Measurements from ENCODE around the gene TP63.

The TP63 gene

DNA sequence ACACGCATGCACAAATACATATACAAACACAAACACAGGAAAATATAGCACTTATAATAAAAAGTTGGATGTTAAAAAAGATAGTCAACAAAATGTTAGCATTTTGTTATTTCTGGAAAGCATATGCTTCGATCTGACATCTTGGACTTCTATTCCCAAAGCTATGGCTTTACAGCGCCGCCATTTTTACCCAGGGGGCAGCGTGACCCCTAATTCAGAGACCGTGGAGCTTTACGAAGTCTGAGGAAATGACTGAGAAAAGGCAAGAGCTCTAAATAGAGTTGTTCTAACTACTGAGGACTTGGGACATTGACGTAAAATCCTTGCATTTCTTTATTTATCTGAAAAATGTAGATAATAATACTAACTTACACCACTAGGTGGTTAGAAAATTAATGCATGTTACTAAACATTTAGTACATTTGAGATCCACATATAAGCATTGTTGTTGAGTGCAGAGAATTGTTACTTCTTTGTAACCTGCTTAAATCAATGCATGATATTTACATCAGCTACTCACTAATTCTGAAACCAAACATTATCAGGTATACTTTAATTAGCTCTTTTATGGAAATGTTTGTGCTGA, 155.4 kb downstream of the TP63 start:
- no peak for DNase-seq

DNA sequence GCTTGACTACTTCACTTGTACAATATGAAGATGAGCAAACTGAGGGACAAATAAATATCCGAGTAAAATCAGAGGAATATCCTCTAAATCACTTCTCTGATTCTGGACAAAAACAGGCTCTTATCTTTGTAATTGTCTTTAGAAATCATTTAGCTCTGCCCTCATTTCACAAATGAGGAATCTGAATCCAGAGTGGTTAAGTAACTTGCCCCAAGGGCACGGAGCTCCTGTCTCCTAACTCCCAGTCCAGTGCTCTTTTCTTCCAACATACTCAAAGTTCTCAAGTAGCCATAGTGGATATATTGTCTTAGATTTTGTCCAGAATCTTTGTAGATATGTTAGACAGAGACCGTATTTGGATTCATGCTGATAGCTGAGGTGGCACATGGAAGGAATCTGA, 156.0 kb downstream of the TP63 start:
- DNase-seq = no peak

DNA sequence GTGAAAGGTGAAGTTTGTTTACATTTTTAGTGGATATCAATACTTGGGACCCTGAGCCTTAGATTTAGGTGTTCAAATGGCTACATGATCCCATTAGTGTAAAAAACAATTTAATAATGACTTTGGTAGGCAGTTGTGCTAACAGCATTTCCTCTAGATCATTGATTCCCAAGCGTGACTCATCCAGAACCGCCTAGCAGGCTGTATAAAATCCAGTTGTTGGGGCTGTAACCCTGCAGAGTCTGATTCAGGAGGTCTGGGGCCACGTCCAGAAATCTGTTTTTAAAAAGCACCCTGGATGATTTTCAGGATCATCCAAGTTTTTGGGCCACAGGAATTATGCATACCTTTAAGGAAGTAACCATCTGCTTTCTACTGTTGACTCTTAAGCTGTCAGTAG, 156.4 kb downstream of the TP63 start:
- DNase-seq = no peak

DNA sequence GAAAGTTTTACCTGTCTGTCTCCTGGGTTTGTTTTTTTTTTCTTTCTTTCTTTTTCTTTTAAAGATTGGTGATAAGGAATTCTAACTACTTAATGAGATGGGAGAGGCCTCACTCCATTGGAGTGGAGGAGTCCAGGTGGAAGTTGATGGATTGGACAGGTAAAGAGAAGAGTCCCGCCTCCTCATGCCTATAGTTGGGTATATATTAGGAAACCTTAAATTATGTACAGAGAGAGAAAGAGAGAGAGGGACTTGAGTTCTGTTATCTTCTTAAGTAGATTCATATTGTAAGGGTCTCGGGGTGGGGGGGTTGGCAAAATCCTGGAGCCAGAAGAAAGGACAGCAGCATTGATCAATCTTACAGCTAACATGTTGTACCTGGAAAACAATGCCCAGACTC, 158.2 kb downstream of the TP63 start:
- no peak for DNase-seq

DNA sequence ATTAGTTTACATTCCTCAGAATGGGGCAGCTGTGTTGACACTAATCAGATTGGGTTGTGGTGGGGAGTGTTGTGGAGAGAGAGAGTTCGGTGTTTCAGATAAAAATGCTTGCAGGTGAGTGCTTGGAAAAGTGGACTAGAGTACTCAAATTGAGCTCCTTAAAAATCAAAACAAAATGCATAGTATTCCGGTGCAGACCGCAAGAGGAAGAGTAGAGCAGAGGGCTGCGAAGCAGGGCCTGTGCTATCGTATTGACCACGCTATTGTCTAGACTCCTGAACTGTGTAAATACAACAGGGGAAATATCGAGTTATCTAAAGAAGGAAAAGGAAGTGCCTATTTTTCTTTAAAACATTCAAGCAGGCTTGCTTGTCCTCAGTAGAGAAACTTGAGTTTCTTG, 159.5 kb downstream of the TP63 start:
- no peak for DNase-seq

DNA sequence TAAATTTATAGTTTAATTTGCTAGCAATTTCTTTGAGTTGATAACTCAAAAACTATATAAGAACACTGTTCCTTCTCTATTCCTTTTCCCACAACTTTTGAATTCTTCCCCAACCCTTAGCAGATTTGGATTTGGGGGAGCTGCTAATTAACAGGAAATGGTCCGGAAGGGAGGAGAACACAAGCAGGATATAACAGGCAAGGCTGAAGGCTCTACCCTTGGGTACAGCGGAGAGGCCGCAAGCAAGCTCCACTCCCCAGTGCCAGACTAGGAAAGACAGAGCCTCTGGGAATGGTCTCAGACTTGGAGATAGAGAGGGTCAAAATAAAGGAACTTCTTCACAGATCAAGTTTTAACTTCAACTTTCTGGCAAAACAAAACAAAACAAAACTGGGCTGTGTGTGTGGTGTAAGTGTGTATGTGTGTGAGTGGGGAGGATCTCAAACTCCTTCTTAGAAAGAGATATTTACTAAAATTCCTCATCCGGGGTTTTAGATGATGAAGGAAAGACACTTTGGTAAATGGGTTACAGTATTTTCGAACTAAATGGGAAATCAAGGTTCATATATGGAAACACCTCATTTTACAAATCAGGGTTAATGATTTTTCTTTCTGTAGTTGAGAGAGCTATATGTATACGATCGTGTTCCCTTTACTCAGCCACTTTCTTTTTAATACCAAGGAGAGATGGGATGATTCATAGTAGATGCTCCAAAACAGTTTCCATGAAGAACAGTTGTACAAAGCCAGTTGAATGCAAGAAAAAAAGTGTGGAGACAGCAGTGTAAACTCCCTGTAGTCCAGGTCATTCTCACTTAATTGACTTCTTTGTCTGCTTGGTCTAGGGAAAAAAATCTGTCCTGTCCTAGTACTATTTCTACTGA, 161.1 kb downstream of the TP63 start:
- no peak for DNase-seq

DNA sequence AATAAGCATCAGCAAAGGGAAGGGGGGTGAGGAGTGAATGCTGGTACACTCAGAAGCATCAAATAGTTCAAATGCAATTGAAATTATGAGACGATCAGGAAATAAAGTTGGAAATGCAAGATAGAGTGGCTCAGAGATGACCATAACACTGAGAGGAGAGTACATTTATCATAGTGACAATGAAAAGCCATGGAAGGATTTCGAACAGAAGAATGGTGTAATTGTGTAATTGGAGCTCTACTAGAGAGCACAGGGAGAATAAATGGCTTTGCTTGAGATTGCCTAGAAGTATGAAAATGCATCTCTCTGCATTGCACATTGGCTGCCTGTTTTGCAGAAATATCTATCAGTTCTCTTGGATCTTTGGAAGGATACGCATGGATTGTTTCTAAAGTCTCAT, 163.3 kb downstream of the TP63 start:
- DNase-seq = no peak

DNA sequence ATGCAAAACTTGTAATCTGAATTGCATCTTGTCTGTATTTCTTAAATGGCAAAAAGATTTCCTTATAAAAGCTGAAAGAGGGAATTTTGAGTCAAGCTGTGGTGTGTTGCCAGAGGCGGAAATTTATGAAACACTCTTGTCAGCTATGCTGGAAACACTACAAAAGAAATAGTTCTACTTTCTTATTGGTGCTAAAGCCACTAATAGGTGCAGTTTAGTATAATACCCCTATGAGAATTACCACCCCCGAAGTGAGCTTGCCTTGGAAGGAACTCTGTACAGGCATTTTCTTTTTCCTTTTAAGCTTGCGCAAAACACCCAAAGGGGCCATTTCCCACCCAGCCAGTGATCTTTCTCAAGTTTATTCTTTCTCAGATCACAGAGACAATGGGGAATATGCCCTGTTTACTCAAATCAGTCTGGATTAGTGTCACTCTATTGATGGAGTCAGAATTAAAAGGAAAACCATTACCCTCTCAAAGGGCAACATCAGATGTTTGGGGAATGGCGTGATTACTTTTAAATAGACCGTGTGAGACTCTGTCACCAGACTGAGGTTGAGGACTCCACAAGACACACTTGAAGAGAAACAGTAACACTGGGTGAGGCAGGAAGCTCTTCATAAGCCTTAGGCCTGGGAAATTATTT, 166.0 kb downstream of the TP63 start:
- DNase-seq = no peak

DNA sequence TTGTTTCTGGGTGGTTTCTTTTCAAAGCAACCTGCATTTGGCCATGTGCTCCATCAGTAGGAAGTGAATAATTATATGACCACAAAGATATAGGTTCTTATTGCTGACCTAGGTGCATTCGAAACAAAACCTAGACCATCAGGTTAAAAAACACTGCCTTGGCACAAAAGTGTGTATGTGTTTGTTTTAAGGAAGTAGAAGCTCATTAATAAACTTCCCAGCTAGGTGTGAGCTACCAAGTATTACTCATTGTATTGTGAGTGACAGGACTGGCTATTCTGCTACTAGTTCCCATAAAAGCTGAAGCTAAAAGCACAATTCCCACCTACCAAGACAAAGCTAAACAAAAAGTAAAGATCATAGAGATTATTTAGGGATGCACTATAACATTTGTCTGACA, 168.2 kb downstream of the TP63 start:
- no peak for DNase-seq

DNA sequence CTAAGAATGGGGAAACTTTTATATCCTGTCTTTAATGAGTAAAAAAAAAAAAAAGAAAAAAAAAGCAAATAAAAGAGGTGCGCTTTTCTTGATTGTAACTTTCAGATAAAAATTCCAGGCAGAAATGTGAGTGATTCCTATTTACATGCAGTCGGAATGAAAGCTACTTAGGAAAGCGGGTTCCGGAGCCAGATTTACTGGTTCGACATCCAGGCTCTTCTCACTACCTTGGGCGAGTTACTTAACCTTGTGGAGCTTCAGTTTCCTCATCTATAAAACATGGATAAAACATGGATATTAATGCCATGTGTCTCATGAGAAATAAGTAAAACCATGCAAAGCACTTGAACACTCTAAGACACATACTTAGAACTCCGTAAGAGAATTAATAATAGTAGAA, 169.2 kb downstream of the TP63 start:
- DNase-seq = no peak

DNA sequence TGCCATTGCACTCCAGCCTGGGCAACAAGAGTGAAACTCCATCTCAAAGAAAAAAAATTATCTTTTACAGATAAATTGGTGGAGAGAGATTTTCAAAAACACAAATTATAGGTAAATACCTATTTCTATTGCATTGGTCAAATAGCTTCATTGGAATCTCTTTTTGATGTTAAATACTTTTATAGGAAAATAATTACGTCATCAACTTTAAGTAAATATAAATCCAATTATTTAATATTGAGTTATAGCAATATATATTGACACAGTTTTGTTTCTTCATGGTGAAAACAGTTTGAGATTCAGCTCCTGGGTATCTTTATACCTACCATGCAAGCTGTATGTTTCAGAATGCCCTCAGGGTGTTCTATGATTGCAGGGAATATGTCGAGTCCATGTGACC, 172.1 kb downstream of the TP63 start:
- DNase-seq = no peak

DNA sequence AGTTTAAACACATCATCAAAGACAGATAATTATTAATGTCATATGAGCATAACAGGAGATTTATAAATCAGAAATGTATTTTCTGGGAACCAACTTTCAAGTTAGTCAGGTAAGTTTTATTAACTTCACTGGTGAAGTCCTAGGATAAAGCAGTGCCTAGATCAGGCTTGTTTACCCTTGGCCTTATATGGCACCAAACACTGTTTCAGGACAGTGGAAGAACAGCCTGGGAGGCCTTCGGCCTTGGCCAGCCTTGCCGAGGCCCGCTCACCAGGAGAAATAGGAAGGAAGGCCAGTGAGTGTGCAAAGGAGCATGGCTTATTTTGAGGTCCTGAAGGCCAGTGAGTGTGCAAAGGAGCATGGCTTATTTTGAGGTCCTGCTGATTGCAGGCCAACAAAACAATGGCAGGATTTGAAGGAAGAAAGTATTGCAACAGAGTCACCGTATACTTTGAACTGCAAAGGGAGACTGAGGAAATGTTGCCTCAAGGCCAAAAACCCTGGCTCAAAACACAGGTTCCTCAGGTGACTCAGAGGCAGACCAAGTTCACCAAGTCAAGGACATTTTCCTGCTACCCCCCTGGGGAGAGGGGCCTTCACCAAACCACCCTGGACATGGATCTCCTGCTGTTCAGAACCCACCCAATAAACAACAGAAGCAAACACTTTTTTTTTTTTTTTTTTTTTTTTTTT, 174.3 kb downstream of the TP63 start:
- no peak for DNase-seq

DNA sequence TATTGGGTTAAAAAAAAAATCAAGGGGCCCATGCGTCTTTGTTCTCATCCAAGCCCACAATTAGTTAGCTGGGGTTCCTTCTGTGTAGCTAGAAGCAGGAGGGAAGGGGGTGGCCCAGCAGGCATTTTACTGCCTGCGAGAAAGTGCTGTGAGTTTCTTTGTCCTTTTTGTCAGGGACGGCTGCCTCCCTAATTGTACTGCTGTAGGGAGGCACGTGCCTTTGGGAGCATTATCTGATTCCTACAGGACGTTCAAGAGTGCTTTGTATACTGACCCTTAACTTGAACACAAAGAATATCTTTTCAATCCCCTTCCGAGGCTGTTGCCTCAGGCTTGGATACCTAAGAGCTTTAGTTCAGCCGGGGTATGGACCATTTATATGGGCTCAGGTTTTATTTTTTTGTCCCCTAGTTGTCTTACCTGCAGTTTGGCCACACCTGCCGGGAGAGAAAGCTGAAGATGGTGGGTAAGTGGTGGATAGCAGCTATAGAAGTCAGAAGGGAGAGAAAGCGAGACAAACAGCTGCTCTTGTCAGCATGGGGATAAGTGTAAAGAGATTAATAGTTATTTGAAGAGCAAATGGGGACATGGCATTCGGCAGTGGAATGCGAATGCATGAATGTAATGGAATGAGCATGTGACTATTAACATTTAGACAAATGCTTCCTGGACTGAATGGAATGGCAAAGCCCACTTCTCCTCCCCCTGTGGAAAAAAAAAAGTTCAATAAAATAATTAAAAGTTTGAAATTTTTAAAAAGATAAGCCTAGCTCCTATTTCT, 175.2 kb downstream of the TP63 start:
- no peak for DNase-seq

DNA sequence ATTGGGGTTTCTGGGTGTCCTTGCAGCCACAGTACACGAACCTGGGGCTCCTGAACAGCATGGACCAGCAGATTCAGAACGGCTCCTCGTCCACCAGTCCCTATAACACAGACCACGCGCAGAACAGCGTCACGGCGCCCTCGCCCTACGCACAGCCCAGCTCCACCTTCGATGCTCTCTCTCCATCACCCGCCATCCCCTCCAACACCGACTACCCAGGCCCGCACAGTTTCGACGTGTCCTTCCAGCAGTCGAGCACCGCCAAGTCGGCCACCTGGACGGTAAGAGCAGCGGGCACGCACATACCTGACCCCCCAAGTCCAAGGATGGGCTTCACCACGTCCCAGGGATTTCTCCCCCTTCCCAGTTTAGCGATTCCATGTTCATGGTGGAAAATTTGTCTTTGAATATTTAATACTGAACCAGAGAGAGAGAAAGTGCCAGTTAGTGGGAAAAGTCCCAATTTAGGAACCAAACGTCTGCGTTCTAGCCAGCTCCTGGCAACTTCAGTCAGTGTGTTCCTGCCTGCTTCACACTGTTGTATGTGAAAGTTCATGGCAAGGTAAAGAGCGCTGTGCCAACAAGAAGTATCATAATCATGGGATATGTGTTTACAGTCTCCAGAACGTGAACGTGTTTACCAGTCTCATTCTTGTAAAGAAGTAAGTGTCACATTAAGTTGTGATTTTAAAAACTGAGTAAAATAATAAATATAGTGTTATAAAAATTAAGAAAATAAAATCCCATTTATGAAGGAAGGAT, 177.2 kb downstream of the TP63 start:
- DNase-seq = no peak

DNA sequence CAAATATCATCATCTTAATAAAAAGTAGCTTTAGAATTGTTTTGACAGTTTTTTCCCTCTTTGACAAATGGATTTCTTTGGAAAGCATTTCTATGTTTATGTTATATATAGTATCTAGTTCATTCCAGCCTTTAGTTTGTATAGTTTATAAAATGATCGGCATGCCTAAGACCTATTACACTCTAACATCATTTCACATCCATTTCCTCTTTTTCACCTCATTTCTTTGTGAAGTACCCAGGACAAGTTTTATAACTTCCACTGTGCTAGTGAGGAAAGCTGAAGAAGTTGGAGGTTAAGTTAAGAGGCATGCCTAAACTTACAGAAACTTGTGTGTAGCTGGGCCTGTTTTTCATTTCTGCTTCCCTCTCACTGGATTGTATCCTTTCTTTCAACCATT, 178.4 kb downstream of the TP63 start:
- DNase-seq = peak; percentile 4

DNA sequence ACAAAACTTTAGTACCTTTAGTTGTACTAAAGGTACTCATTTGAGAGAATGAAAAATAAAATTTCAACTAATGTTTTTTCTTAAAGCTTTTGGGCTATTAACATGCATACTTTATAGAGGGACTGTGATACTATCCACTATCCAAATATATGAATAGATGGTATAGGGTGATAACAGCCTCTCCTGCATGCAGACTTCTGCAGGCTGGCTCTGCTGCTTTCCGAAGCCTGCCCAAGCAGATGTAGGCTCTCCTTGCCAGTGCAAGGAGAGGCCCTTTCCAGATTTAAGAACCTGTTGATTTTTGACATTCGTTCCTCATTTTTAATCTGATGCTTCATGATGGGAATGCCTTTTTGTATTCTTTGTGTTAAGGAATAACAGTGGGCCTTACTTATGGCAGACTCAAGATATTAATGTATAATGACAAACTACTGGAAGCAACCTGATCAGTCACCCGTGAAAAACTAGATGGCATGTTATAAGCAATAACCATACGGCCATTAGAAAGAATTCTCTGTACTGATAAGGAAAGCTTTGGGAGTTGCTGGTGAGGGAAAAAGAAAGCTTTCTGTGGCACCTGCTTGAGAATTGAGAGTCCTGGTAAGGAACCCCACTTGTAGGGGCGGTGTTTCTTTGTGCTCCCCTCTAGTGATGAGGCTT, 181.7 kb downstream of the TP63 start:
- DNase-seq = no peak

DNA sequence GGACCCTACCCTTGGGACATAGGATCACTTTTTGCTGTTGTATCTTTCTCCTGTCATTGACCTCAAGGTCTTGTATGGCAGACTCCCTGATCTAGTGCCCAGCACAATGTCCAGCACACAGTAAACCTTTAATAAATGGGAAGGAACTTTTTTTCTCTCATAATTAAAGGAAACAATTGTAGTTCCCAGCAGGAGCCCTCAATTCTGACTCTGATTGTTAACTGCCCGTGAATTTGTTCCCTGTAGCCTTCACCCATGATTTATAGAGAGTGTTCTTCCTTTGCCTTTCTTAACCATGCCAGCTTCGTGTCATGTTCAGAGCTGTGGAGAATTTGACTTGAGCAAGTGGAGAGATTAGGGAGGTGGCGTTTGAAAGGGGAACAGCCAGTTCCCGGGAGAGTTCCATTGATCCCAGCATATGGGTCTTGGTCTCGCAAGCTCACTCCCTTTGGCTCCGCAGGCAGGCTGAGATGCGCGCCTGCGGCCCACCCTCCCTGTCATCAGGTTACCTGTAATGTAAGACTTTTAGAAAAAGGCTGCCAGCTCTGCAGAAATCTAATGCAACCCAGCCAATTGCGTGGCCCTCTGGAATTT, 182.6 kb downstream of the TP63 start:
- DNase-seq = no peak

DNA sequence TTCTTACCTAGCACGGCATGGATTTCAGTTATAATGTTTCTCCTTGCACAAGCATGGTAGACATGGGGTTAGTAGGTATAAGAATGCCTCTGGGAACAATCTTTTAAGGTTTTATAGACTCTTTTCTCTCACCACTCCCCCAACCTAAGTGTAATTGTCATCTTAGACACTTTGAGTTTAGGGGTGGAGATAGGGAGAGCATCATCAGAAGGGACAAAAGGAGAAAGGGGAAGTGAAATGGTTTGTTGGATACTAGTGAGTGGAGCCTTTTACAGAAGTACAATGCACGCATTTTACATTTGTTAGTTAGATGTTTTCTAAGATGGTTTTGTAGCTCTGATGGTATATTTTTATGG, 189.2 kb downstream of the TP63 start:
- DNase-seq = peak; percentile 52

DNA sequence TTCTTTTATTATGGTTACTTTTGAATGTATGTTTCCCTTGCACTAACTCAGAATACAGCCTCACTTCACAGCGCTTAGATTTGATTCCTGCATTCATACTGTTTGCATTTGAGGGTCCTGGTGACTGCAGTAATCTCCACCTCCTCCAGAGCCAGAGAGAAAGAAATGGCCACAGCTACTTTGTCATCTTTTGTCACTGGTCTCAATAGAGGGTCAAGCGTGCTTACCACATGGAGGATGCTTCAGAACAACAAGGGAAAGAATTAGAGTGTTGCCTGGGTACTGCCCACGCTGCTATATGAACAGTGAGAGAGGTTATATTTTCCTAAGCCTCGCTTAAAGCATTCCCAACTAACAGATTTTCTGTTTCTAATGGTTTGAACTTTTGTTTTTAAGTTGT, 190.1 kb downstream of the TP63 start:
- no peak for DNase-seq

DNA sequence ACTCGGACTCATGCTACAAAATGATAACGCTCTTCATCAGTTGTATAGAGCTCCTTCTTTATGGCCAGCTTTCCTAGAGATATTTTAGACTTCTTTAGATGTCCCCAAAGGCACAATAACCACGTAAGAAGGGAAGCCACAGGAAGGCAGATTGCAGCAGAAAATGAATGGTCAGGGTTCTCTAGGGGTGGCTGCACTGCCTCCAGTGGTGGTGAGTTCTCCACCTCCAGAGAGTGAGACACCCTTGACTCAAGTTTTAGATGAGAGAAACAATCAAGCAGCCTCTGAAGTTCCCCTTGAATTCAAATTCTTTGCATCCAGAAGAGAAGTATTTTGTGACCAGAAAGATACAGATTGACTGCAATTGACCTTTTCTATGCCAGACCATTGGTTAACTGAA, 191.5 kb downstream of the TP63 start:
- DNase-seq = no peak

DNA sequence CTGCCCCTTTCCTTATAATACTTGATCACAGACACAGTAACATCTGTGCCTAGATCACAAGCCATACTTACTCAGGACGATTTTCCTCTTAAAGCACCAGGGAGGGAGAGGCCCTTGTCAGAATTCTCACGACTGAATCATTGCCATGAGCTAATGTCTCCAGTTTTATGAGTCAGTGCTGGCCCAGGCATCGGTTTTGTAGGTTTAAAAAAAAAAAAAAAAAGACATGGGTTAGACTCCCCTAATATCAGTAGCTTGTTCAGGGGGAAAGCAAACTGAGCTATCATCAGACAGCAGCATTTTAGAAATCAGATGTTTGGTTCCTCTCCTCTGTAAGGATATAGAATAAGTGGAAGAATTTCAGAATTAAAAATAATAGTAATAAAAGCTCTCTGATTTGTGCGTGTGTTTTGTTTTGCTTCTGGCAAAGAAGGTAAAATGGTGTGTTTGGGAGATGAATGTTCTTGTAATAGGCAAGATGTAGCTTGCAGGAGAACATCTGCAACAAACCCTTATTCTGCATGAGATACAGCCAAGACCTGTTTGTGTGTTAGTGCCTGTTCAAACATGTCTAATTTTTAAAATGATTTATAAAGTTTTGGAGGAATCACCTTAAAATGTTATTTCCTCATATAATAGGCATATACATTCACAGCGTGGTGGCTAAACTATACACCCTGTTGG, 193.6 kb downstream of the TP63 start:
- DNase-seq = no peak
